HepG2 (cell line): ENCODE results near the gene DDRGK1. TPM values are rescaled to one million over a fixed set of nuclear protein-coding genes. Genes with fewer than 3 reads are reported as not detected.

Experiments
- ATF7 ChIP-seq, 2 experiments: fragments of 450-650 bp in 1 of 2; sonication (generic) in 1 of 2; formaldehyde crosslinking in 1 of 2; IDR thresholded peaks; 2 replicates each; pipeline versions ENCODE4 v1.4.0 to v1.6.1; 2016 to 2020; ENCODE audit warnings: antibody characterized with exemption in 1 of 2, mild to moderate bottlenecking in 1 of 2, missing genetic modification reagents in 1 of 2
- BCL6 ChIP-seq: IDR thresholded peaks from 2 replicates; pipeline ENCODE4 v1.6.1; 2016; ENCODE audit warnings: missing genetic modification reagents, missing compliant biosample characterization
- DPF2 ChIP-seq: sonication (generic); formaldehyde crosslinking; IDR thresholded peaks from 2 replicates; pipeline ENCODE4 v1.4.0; 2020; ENCODE audit warnings: mild to moderate bottlenecking, low read depth, missing genetic modification reagents, borderline replicate concordance
- HNF1B ChIP-seq: sonication (generic); formaldehyde crosslinking; IDR thresholded peaks from 2 replicates; pipeline ENCODE4 v1.5.1; 2020; ENCODE audit warnings: mild to moderate bottlenecking, moderate library complexity, missing genetic modification reagents
- HNF4A ChIP-seq: sonication (generic); formaldehyde crosslinking; IDR thresholded peaks from 2 replicates; pipeline ENCODE4 v1.4.0; 2020; ENCODE audit warnings: missing genetic modification reagents
- KDM5A ChIP-seq: fragments of 200-600 bp; sonication (generic); IDR thresholded peaks from 2 replicates; pipeline ENCODE4 v1.7.0; 2018; ENCODE audit warnings: antibody characterized with exemption, mild to moderate bottlenecking, low read length, borderline replicate concordance
- MIER3 ChIP-seq: IDR thresholded peaks from 2 replicates; pipeline ENCODE4 v1.6.1; 2016; ENCODE audit warnings: missing compliant biosample characterization, borderline replicate concordance
- NFATC3 ChIP-seq: sonication (generic); formaldehyde crosslinking; IDR thresholded peaks from 2 replicates; pipeline ENCODE4 v1.5.1; 2020; ENCODE audit warnings: mild to moderate bottlenecking, missing genetic modification reagents
- NRL ChIP-seq: sonication (generic); formaldehyde crosslinking; IDR thresholded peaks from 2 replicates; pipeline ENCODE4 v1.5.0; 2020; ENCODE audit warnings: missing genetic modification reagents, mild to moderate bottlenecking, moderate library complexity, borderline replicate concordance
- RARA ChIP-seq: IDR thresholded peaks from 2 replicates; pipeline ENCODE4 v1.6.1; 2016; ENCODE audit warnings: missing genetic modification reagents, missing compliant biosample characterization
- SRF ChIP-seq: IDR thresholded peaks from 2 replicates; pipeline ENCODE4 v1.6.1; 2011; ENCODE audit warnings: mild to moderate bottlenecking, low read depth, low read length, moderate library complexity
- ZFP36L2 ChIP-seq: sonication (generic); formaldehyde crosslinking; IDR thresholded peaks from 2 replicates; pipeline ENCODE4 v1.4.0; 2020; ENCODE audit warnings: missing genetic modification reagents
- ZNF552 ChIP-seq: sonication (generic); formaldehyde crosslinking; IDR thresholded peaks from 2 replicates; pipeline ENCODE4 v1.9.0; 2022; ENCODE audit warnings: missing genetic modification reagents, mild to moderate bottlenecking, borderline replicate concordance
- ZNF713 ChIP-seq: sonication (generic); formaldehyde crosslinking; IDR thresholded peaks from 2 replicates; pipeline ENCODE4 v1.4.0; 2020; ENCODE audit warnings: mild to moderate bottlenecking, missing genetic modification reagents
- ZNF766 ChIP-seq: sonication (generic); formaldehyde crosslinking; IDR thresholded peaks from 2 replicates; pipeline ENCODE4 v1.5.0; 2020; ENCODE audit warnings: missing genetic modification reagents, borderline replicate concordance
- ZNF792 ChIP-seq: IDR thresholded peaks from 2 replicates; pipeline ENCODE4 v1.6.1; 2016
- polyA plus RNA-seq, 8 experiments: library from polyadenylated mRNA; depleted of rRNA in 3 of 8; stranded (reverse) in 7 of 8; unstranded in 1 of 8; fragments of >200 nt; fragmentation: Illumina TruSeq in 4 of 8; extraction: Trizol in 4 of 8; gene quantifications; 2 replicates each; pipeline versions ENCODE4 v1.2.1 to v1.2.3, GENCODE V29; 2011 to 2016; ENCODE audit warnings: low read depth in 4 of 8, missing spikeins in 1 of 8, mixed read lengths in 1 of 8; ENCODE audit not compliant: insufficient read depth in 1 of 8
- total RNA-seq, 5 experiments: library from RNA; depleted of rRNA; stranded (reverse); fragments of >200 nt; fragmentation: Illumina TruSeq; extraction: Trizol; gene quantifications; 2 replicates each; pipeline ENCODE4 v1.2.3, GENCODE V29; 2016; ENCODE audit warnings: low read depth in 1 of 5
- TF ChIP-seq, protein P1 (sequence below): sonication (generic); formaldehyde crosslinking; IDR thresholded peaks from 2 replicates; pipeline ENCODE4 v1.4.0; 2020; ENCODE audit warnings: missing genetic modification reagents
- TF ChIP-seq, protein P2 (sequence below): IDR thresholded peaks from 2 replicates; pipeline ENCODE4 v1.6.1; 2016
- TF ChIP-seq, protein P3 (sequence below): fragments of 450-650 bp; IDR thresholded peaks from 2 replicates; pipeline ENCODE4 v1.6.1; 2016
- TF ChIP-seq, protein P4 (sequence below): sonication (generic); formaldehyde crosslinking; IDR thresholded peaks from 2 replicates; pipeline ENCODE4 v1.8.0; 2022; ENCODE audit warnings: mild to moderate bottlenecking, missing genetic modification reagents
- TF ChIP-seq, protein P5 (sequence below): IDR thresholded peaks from 2 replicates; pipeline ENCODE4 v1.6.1; 2016; ENCODE audit warnings: mild to moderate bottlenecking, missing biosample characterization, missing genetic modification reagents

DDRGK1 gene
- total and polyA plus RNA-seq, 2 of the 13 experiments (the other 11 are each of a cell fraction or from before 2014, with no cell fraction given): 96.7 to 149 TPM

- TF ChIP-seq, protein P1, sequence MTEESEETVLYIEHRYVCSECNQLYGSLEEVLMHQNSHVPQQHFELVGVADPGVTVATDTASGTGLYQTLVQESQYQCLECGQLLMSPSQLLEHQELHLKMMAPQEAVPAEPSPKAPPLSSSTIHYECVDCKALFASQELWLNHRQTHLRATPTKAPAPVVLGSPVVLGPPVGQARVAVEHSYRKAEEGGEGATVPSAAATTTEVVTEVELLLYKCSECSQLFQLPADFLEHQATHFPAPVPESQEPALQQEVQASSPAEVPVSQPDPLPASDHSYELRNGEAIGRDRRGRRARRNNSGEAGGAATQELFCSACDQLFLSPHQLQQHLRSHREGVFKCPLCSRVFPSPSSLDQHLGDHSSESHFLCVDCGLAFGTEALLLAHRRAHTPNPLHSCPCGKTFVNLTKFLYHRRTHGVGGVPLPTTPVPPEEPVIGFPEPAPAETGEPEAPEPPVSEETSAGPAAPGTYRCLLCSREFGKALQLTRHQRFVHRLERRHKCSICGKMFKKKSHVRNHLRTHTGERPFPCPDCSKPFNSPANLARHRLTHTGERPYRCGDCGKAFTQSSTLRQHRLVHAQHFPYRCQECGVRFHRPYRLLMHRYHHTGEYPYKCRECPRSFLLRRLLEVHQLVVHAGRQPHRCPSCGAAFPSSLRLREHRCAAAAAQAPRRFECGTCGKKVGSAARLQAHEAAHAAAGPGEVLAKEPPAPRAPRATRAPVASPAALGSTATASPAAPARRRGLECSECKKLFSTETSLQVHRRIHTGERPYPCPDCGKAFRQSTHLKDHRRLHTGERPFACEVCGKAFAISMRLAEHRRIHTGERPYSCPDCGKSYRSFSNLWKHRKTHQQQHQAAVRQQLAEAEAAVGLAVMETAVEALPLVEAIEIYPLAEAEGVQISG (CRISPR knock-in tag): peak; percentile 91
- TF ChIP-seq ZNF713 (CRISPR knock-in tag) (peak; percentile 98; the same call in 1 of the 2 replicates), ATF7 (IDR thresholded peaks at IDR 0.05) (no peak), ATF7 (CRISPR knock-in tag; IDR thresholded peaks at IDR 0.05) (peak; percentile 45), HNF1B (peak; percentile 84), SRF (no peak), NRL (peak; percentile 75; the same call in 1 of the 2 replicates), BCL6 (CRISPR knock-in tag) (peak; percentile 63; the same call in 1 of the 2 replicates), MIER3 (CRISPR knock-in tag) (peak; percentile 35; the same call in 1 of the 2 replicates), ZFP36L2 (CRISPR knock-in tag) (no peak), KDM5A (peak; percentile 85), HNF4A (CRISPR knock-in tag) (no peak), DPF2 (CRISPR knock-in tag) (no peak), RARA (CRISPR knock-in tag) (peak; percentile 52), ZNF766 (CRISPR knock-in tag) (peak; percentile 58; the same call in 1 of the 2 replicates), ZNF552 (CRISPR knock-in tag) (peak; percentile 81; the same call in 1 of the 2 replicates), NFATC3 (CRISPR knock-in tag) (no peak; the same call in 1 of the 2 replicates), ZNF792 (CRISPR knock-in tag) (peak; percentile 58; the same call in 1 of the 2 replicates)
- TF ChIP-seq, protein P2, sequence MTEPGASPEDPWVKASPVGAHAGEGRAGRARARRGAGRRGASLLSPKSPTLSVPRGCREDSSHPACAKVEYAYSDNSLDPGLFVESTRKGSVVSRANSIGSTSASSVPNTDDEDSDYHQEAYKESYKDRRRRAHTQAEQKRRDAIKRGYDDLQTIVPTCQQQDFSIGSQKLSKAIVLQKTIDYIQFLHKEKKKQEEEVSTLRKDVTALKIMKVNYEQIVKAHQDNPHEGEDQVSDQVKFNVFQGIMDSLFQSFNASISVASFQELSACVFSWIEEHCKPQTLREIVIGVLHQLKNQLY (CRISPR knock-in tag): peak; percentile 41; the same call in 1 of the 2 replicates
- TF ChIP-seq, protein P3, sequence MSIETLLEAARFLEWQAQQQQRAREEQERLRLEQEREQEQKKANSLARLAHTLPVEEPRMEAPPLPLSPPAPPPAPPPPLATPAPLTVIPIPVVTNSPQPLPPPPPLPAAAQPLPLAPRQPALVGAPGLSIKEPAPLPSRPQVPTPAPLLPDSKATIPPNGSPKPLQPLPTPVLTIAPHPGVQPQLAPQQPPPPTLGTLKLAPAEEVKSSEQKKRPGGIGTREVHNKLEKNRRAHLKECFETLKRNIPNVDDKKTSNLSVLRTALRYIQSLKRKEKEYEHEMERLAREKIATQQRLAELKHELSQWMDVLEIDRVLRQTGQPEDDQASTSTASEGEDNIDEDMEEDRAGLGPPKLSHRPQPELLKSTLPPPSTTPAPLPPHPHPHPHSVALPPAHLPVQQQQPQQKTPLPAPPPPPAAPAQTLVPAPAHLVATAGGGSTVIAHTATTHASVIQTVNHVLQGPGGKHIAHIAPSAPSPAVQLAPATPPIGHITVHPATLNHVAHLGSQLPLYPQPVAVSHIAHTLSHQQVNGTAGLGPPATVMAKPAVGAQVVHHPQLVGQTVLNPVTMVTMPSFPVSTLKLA: peak; percentile 87
- TF ChIP-seq, protein P4, sequence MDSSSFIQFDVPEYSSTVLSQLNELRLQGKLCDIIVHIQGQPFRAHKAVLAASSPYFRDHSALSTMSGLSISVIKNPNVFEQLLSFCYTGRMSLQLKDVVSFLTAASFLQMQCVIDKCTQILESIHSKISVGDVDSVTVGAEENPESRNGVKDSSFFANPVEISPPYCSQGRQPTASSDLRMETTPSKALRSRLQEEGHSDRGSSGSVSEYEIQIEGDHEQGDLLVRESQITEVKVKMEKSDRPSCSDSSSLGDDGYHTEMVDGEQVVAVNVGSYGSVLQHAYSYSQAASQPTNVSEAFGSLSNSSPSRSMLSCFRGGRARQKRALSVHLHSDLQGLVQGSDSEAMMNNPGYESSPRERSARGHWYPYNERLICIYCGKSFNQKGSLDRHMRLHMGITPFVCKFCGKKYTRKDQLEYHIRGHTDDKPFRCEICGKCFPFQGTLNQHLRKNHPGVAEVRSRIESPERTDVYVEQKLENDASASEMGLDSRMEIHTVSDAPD (CRISPR knock-in tag): peak; percentile 89; the same call in 1 of the 2 replicates
- TF ChIP-seq, protein P5, sequence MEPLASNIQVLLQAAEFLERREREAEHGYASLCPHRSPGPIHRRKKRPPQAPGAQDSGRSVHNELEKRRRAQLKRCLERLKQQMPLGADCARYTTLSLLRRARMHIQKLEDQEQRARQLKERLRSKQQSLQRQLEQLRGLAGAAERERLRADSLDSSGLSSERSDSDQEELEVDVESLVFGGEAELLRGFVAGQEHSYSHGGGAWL (CRISPR knock-in tag): peak; percentile 75
These were observed 4.9 kb upstream of the DDRGK1 start, which contains the start of gene ITPA (continued) for GRCh38 chr20:3209257-3209945.
